Activated CD8-positive, alpha-beta T cell treated with anti-CD3 and anti-CD28 coated beads for 36 hours (primary cell): ENCODE measurements around the gene TYMP. TPM values are rescaled to one million over a fixed set of nuclear protein-coding genes. Genes with fewer than 3 reads are reported as not detected.

ENCODE experiments used
- ATAC-seq: fragments of 200-7000 bp; cut with Tn5 transposase; one replicate; pipeline ENCODE4 v1.10.0; 2021; ENCODE audit warnings: mild to moderate bottlenecking, moderate library complexity
- CTCF ChIA-PET: fragments of 350-600 bp; sonication (Branson Sonifier 250); formaldehyde crosslinking; loops from one replicate; lab custom pipeline; 2021; ENCODE audit warnings: antibody characterized with exemption; lab: Charles Lee
- POLR2A ChIA-PET: fragments of 350-600 bp; sonication (Branson Sonifier 250); formaldehyde crosslinking; loops from one replicate; lab custom pipeline; 2021; ENCODE audit warnings: antibody characterized with exemption; lab: Charles Lee
- DNase-seq: peaks from one replicate; pipeline ENCODE4 v3.0.0-alpha.2; 2020
- H3K27ac Mint-ChIP-seq: one replicate; pipeline ENCODE4 v1.8.0; 2021; ENCODE audit warnings: mild to moderate bottlenecking, mixed read lengths
- H3K27me3 Mint-ChIP-seq: one replicate; pipeline ENCODE4 v1.8.0; 2021; ENCODE audit warnings: mixed read lengths
- H3K36me3 Mint-ChIP-seq: one replicate; pipeline ENCODE4 v1.8.0; 2021; ENCODE audit warnings: low read depth, mixed read lengths
- H3K4me1 Mint-ChIP-seq: one replicate; pipeline ENCODE4 v1.8.0; 2021; ENCODE audit warnings: low read depth, mixed read lengths
- H3K4me3 Mint-ChIP-seq: one replicate; pipeline ENCODE4 v1.8.0; 2021; ENCODE audit warnings: mild to moderate bottlenecking, moderate library complexity, mixed read lengths
- H3K9me3 Mint-ChIP-seq: one replicate; pipeline ENCODE4 v1.8.0; 2021; ENCODE audit warnings: mixed read lengths
- CTCF ChIP-seq: fragments of 200-600 bp; IDR thresholded peaks from one replicate; pipeline ENCODE4 v1.8.0; 2022; ENCODE audit warnings: antibody characterized with exemption, mild to moderate bottlenecking
- intact Hi-C: fragments of 100-400 bp; cut with micrococcal nuclease; formaldehyde crosslinking; loops from one replicate; pipeline ENCODE4 v1.10.0; 2022
- total RNA-seq, 2 experiments: library from RNA; stranded (reverse); gene quantifications; one replicate each; pipeline ENCODE4 v1.2.3, GENCODE V29; 2021

TYMP gene
- total RNA-seq, 2 experiments from 2014 or later, result 24.2 to 24.7 TPM

GRCh38 chr22:50546326-50547262 lies 16.8 kb upstream of the TYMP start:
- CTCF ChIA-PET, result interaction anchor here (1.0 to 4.6 kb wide), 8 partner anchors 9 to 76 kb away, joined by 3 to 32 read pairs (median 7); partner anchors contain the start of genes SCO2 and SYCE3
- H3K36me3 Mint-ChIP-seq, result no peaks in the 10 kb centered on the region
- H3K4me3 Mint-ChIP-seq, result peak overlapping the region; percentile 39
- no peaks in the 10 kb centered on the region for H3K9me3 Mint-ChIP-seq
- no peak for ATAC-seq
- intact Hi-C loops, result no loop called here
- no peak for DNase-seq
- no peaks in the 10 kb centered on the region for H3K27me3 Mint-ChIP-seq
- no peak for TF ChIP-seq CTCF
- POLR2A ChIA-PET, result interaction anchor here (0.8 to 5.7 kb wide), 12 partner anchors 8 to 75 kb away, joined by 3 to 43 read pairs (median 12); partner anchors contain the start of genes SCO2, SYCE3 and TYMP
- peaks cover 48% of the 10 kb centered on the region for H3K4me1 Mint-ChIP-seq
- H3K27ac Mint-ChIP-seq, result peak overlapping the region; percentile 80

GRCh38 chr22:50545522-50546325 lies 15.9 kb upstream of the TYMP start, which contains the start of gene KLHDC7B:
KLHDC7B (plus strand) TSS chr22:50545899; CDS start chr22:50546244, 345 bp downstream.
- Mint-ChIP-seq H3K36me3 (peaks cover 2% of the 10 kb centered on the region), H3K27me3 (no peaks in the 10 kb centered on the region), H3K9me3 (no peaks in the 10 kb centered on the region), H3K4me3 (peak within 1 kb of the TSS; percentile 39), H3K4me1 (peaks cover 56% of the 10 kb centered on the region), H3K27ac (peak within 1 kb of the TSS; percentile 80)
- intact Hi-C loops, result no loop called here
- DNase-seq (peak; percentile 64), ATAC-seq (peak; percentile 28)
- ChIA-PET CTCF (interaction anchor here (0.9 to 4.6 kb wide), 10 partner anchors 9 to 75 kb away, joined by 3 to 32 read pairs (median 4); partner anchors contain the start of genes SCO2 and SYCE3), POLR2A (interaction anchor here (0.8 to 4.3 kb wide), 8 partner anchors 10 to 76 kb away, joined by 3 to 23 read pairs (median 5); partner anchors contain the start of genes SCO2 and TYMP)
- TF ChIP-seq CTCF, result peak; percentile 27

DNA sequence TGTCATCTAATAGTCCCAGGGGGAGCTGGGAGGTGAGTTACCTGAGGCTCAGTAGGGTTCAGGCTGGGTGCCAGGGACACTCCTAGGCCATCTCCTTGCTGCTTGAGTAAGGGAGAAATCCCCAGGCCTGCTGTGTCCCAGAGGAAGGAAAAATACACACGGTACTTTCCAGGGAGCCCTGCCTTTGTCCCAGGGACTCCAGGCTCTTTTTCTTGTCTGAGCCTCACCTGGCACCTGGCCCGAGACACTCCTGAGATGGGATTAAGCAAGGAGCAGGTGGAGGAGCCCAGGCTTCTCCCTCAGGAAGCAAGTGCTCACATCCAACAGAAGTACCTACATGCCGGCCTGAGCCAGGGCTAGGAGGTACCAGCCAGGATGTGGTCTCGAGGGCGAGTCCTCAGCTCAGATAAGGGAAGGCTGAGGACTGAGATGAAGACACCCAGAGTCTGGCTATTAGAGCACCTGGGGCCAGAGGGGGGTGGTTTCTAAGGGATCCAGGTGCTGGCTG lies 15.0 kb upstream of the TYMP start:
- H3K9me3 Mint-ChIP-seq, result no peaks in the 10 kb centered on the region
- H3K36me3 Mint-ChIP-seq, result peaks cover 2% of the 10 kb centered on the region
- H3K4me3 Mint-ChIP-seq, result peak overlapping the region; percentile 38
- no peak for TF ChIP-seq CTCF
- no peak for ATAC-seq
- POLR2A ChIA-PET, result interaction anchor here (0.7 to 4.3 kb wide), 7 partner anchors 12 to 86 kb away, joined by 3 to 23 read pairs (median 7); partner anchors contain the start of genes SCO2 and TYMP
- intact Hi-C loops, result no loop called here
- peaks cover 53% of the 10 kb centered on the region for H3K4me1 Mint-ChIP-seq
- peak; percentile 61 for DNase-seq
- H3K27me3 Mint-ChIP-seq, result no peaks in the 10 kb centered on the region
- CTCF ChIA-PET, result interaction anchor here (0.9 to 4.6 kb wide), 9 partner anchors 10 to 76 kb away, joined by 3 to 32 read pairs (median 5); partner anchors contain the start of genes SCO2 and SYCE3
- peak overlapping the region; percentile 80 for H3K27ac Mint-ChIP-seq

DNA sequence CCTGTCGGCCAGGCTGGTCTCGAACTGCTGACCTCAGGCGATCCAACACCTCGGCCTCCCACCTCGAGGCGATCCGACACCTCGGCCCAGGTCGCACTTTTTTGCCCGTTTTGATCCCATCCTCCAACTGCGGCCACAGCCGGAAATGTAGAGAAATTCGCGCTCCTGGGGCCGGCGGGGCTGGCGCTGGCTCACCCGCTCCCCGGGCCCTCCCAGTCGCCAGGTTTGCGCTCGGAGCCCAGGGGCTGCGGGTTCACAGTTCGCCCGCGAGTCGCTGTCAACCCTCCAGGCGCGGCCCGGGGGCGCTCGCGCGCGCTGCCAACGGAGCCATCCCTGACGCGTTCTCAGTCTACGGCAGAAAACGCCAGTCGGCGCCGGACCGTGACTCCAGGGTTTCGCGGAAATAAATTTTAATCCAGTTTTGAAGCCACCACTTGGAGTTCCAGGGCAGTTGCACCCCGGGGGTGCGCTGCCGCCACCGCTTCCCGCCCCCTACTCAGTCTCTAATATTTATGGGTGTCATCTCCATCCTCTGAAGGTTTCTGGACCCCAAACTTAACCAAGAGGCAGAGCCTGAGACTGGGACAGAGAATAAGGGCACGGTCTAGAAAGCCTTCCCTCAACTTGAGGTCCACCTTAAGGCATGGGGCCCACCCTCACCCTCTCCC lies 14.4 kb upstream of the TYMP start:
- H3K27ac Mint-ChIP-seq, result peak overlapping the region; percentile 80
- H3K9me3 Mint-ChIP-seq, result no peaks in the 10 kb centered on the region
- H3K27me3 Mint-ChIP-seq, result no peaks in the 10 kb centered on the region
- peaks cover 2% of the 10 kb centered on the region for H3K36me3 Mint-ChIP-seq
- intact Hi-C loops, result no loop called here
- TF ChIP-seq CTCF, result peak; percentile 73
- DNase-seq, result peak; percentile 93
- peak overlapping the region; percentile 38 for H3K4me3 Mint-ChIP-seq
- ChIA-PET CTCF (interaction anchor here (0.9 to 4.6 kb wide), 6 partner anchors 10 to 76 kb away, joined by 3 to 32 read pairs (median 6); partner anchors contain the start of genes SCO2 and SYCE3), POLR2A (interaction anchor here (0.7 to 4.3 kb wide), 7 partner anchors 12 to 86 kb away, joined by 3 to 23 read pairs (median 7); partner anchors contain the start of genes SCO2 and TYMP)
- H3K4me1 Mint-ChIP-seq, result peaks cover 58% of the 10 kb centered on the region
- ATAC-seq, result peak; percentile 59
